Neural progenitor cell (in vitro differentiated cells): ENCODE measurements around the gene RAP1A.

Experiments
- CTCF ChIP-seq: fragments of 200-600 bp; sonication (generic); IDR thresholded peaks from 2 replicates; pipeline ENCODE4 v1.5.1; 2017; ENCODE audit warnings: antibody characterized with exemption, mild to moderate bottlenecking
- EZH2phosphoT487 ChIP-seq: fragments of 200-600 bp; sonication (generic); IDR thresholded peaks from 2 replicates; pipeline ENCODE4 v1.6.1; 2017; ENCODE audit warnings: antibody characterized with exemption

- TF ChIP-seq CTCF: no peak
- no peak for TF ChIP-seq EZH2phosphoT487
Measured at GRCh38 chr1:111599781-111600693, 19.6 kb upstream of the RAP1A start.
